B cell (primary cell): ENCODE measurements around the gene CBLB. TPM values are rescaled to one million over a fixed set of nuclear protein-coding genes. Genes with fewer than 3 reads are reported as not detected.

Experiments used
- ATAC-seq: fragments of 200-7000 bp; cut with Tn5 transposase; one replicate; pipeline ENCODE4 v1.10.0; 2021; ENCODE audit warnings: low read depth, mild to moderate bottlenecking, moderate number of reproducible peaks, moderate library complexity
- CTCF ChIA-PET: fragments of 350-600 bp; sonication (Branson Sonifier 250); formaldehyde crosslinking; loops from one replicate; lab custom pipeline; 2021; ENCODE audit warnings: antibody characterized with exemption, inconsistent platforms; lab: Charles Lee
- POLR2A ChIA-PET: fragments of 350-600 bp; sonication (Branson Sonifier 250); formaldehyde crosslinking; loops from one replicate; lab custom pipeline; 2021; ENCODE audit warnings: antibody characterized with exemption; lab: Charles Lee
- DNase-seq: peaks from one replicate; pipeline ENCODE4 v3.0.0; 2013
- H2AFZ ChIP-seq: 2 replicates; pipeline ENCODE4 v1.6.1; 2012; ENCODE audit warnings: mild to moderate bottlenecking, low read depth, low read length; ENCODE audit not compliant: insufficient read depth, poor library complexity, severe bottlenecking
- H3K27ac ChIP-seq, 2 donors: 1 replicate in 1 of 2; 2 replicates in 1 of 2; pipeline ENCODE4 v1.5.1; 2012 to 2013; ENCODE audit warnings: low read length in 2 of 2, mild to moderate bottlenecking in 2 of 2, moderate library complexity in 1 of 2
- H3K27me3 ChIP-seq, 4 experiments: fragments of 200-600 bp in 1 of 4; sonication (generic) in 1 of 4; replicated peaks in 1 of 4; 1 replicate in 2 of 4; 2 replicates in 2 of 4; pipeline versions ENCODE4 v1.6.1 to v1.7.0; 2013 to 2016; ENCODE audit warnings: low read length in 3 of 4, mild to moderate bottlenecking in 2 of 4, mixed read lengths in 1 of 4, moderate library complexity in 1 of 4; ENCODE audit not compliant: insufficient read depth in 4 of 4, control insufficient read depth in 3 of 4; ENCODE audit errors: control extremely low read depth in 1 of 4
- H3K36me3 ChIP-seq, 2 experiments: replicated peaks in 1 of 2; 1 replicate in 1 of 2; 2 replicates in 1 of 2; pipeline versions ENCODE4 v1.6.1 to v1.7.1; 2013; ENCODE audit warnings: low read length in 1 of 2; ENCODE audit not compliant: insufficient read depth in 2 of 2, control insufficient read depth in 1 of 2; ENCODE audit errors: control extremely low read depth in 1 of 2, extremely low read depth in 1 of 2
- H3K4me1 ChIP-seq, 2 donors: fragments of 200-600 bp in 1 of 2; sonication (generic) in 1 of 2; 1 replicate in 1 of 2; 2 replicates in 1 of 2; pipeline versions ENCODE4 v1.5.1 to v1.6.1; 2013 to 2017; ENCODE audit warnings: low read length in 2 of 2; ENCODE audit not compliant: control insufficient read depth in 2 of 2, insufficient read depth in 2 of 2
- H3K4me2 ChIP-seq: replicated peaks from 2 replicates; pipeline ENCODE3; 2012; ENCODE audit warnings: mild to moderate bottlenecking, low read depth, low read length; ENCODE audit not compliant: poor library complexity, severe bottlenecking
- H3K4me3 ChIP-seq, 5 experiments: fragments of 200-600 bp in 1 of 5; sonication (generic) in 1 of 5; 1 replicate in 3 of 5; 2 replicates in 2 of 5; pipeline versions ENCODE4 v1.5.1 to v1.7.0; 2011 to 2016; ENCODE audit warnings: low read length in 4 of 5, mild to moderate bottlenecking in 4 of 5, low read depth in 2 of 5, control low read depth in 1 of 5, moderate library complexity in 1 of 5; ENCODE audit not compliant: insufficient read depth in 1 of 5; ENCODE audit errors: control extremely low read depth in 1 of 5, extremely low read depth in 1 of 5
- H3K79me2 ChIP-seq: fragments of 200-600 bp; sonication (generic); one replicate; pipeline ENCODE4 v1.6.0; 2016; ENCODE audit warnings: low read length; ENCODE audit not compliant: control insufficient read depth, insufficient read depth
- H3K9ac ChIP-seq: fragments of 200-600 bp; sonication (generic); 2 replicates; pipeline ENCODE4 v1.6.1; 2017; ENCODE audit warnings: mild to moderate bottlenecking, low read length, moderate library complexity
- H3K9me3 ChIP-seq, 3 donors: one replicate each; pipeline versions ENCODE4 v1.6.1 to v1.7.1; 2013; ENCODE audit warnings: low read length in 2 of 3; ENCODE audit not compliant: control insufficient read depth in 2 of 3, insufficient read depth in 1 of 3; ENCODE audit errors: control extremely low read depth in 1 of 3
- H4K20me1 ChIP-seq: 2 replicates; pipeline ENCODE4 v1.6.0; 2012; ENCODE audit warnings: mild to moderate bottlenecking, low read length; ENCODE audit not compliant: insufficient read depth, control insufficient read depth, poor library complexity, severe bottlenecking
- H3K27ac Mint-ChIP-seq: one replicate; pipeline ENCODE4 v1.8.0; 2021; ENCODE audit warnings: mixed read lengths
- H3K27me3 Mint-ChIP-seq: one replicate; pipeline ENCODE4 v1.8.0; 2021; ENCODE audit warnings: mixed read lengths
- H3K4me1 Mint-ChIP-seq: one replicate; pipeline ENCODE4 v1.8.0; 2021; ENCODE audit warnings: mixed read lengths
- H3K4me3 Mint-ChIP-seq: one replicate; pipeline ENCODE4 v1.8.0; 2021; ENCODE audit warnings: mixed read lengths
- H3K9me3 Mint-ChIP-seq: one replicate; pipeline ENCODE4 v1.8.0; 2022; ENCODE audit warnings: mixed read lengths; ENCODE audit not compliant: insufficient read depth
- EZH2 ChIP-seq: IDR thresholded peaks from 2 replicates; pipeline ENCODE4 v1.6.1; 2012; ENCODE audit warnings: borderline replicate concordance, low read depth, mild to moderate bottlenecking, moderate library complexity, low read length; ENCODE audit not compliant: insufficient read depth, poor library complexity, severe bottlenecking
- WGBS: methylation state at CpG from one replicate; pipeline ENCODE4 v1.1.5; 2013; ENCODE audit warnings: missing lambda C conversion rate; ENCODE audit not compliant: insufficient coverage; 5-methylcytosine and 5-hydroxymethylcytosine counted together
- intact Hi-C: fragments of 100-400 bp; cut with micrococcal nuclease; formaldehyde crosslinking; loops from one replicate; pipeline ENCODE4 v1.10.0; 2022
- polyA plus RNA-seq: library from polyadenylated mRNA; depleted of rRNA; stranded (reverse); fragments of >200 nt; gene quantifications from 2 replicates; pipeline ENCODE4 v1.2.3, GENCODE V29; 2012
- total RNA-seq, 2 donors: library from RNA; stranded (reverse); fragments of 120-200 nt in 1 of 2; gene quantifications; 1 replicate in 1 of 2; 2 replicates in 1 of 2; pipeline versions ENCODE4 v1.2.3 to v1.2.4, GENCODE V29; 2013 to 2022
- TF ChIP-seq, protein P1 (sequence below): fragments of 200-600 bp; IDR thresholded peaks from one replicate; pipeline ENCODE4 v1.8.0; 2022; ENCODE audit warnings: antibody characterized with exemption, mild to moderate bottlenecking

Gene CBLB
- total and polyA plus RNA-seq, 2 donors (not counting 1 experiment from before 2014, with no cell fraction given), result 19.0 to 135 TPM

GRCh38 chr3:105622169-105622568, 246.6 kb downstream of the CBLB start:
- Histone ChIP-seq H4K20me1 (no peaks in the 10 kb centered on the region), H3K4me1 (no peaks in the 10 kb centered on the region), H3K36me3 (no peaks in the 10 kb centered on the region), H3K27me3 (no peaks in the 10 kb centered on the region), H3K4me3 (no peak overlapping the region), H2AFZ (no peak overlapping the region), H3K27ac (no peak overlapping the region), H3K9ac (no peak overlapping the region), H3K9me3 (no peaks in the 10 kb centered on the region), H3K4me2 (no peak overlapping the region), H3K79me2 (no peaks in the 10 kb centered on the region)
- intact Hi-C loops, result no loop called here
- Mint-ChIP-seq H3K4me3 (no peak overlapping the region), H3K27ac (no peak overlapping the region), H3K27me3 (no peaks in the 10 kb centered on the region), H3K9me3 (no peaks in the 10 kb centered on the region), H3K4me1 (no peaks in the 10 kb centered on the region)
- ATAC-seq (no peak), DNase-seq (no peak)
- no peak for TF ChIP-seq EZH2
- TF ChIP-seq, protein P1, sequence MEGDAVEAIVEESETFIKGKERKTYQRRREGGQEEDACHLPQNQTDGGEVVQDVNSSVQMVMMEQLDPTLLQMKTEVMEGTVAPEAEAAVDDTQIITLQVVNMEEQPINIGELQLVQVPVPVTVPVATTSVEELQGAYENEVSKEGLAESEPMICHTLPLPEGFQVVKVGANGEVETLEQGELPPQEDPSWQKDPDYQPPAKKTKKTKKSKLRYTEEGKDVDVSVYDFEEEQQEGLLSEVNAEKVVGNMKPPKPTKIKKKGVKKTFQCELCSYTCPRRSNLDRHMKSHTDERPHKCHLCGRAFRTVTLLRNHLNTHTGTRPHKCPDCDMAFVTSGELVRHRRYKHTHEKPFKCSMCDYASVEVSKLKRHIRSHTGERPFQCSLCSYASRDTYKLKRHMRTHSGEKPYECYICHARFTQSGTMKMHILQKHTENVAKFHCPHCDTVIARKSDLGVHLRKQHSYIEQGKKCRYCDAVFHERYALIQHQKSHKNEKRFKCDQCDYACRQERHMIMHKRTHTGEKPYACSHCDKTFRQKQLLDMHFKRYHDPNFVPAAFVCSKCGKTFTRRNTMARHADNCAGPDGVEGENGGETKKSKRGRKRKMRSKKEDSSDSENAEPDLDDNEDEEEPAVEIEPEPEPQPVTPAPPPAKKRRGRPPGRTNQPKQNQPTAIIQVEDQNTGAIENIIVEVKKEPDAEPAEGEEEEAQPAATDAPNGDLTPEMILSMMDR, result no peak
- POLR2A ChIA-PET, result no interaction called here
- CTCF ChIA-PET, result no interaction called here

DNA sequence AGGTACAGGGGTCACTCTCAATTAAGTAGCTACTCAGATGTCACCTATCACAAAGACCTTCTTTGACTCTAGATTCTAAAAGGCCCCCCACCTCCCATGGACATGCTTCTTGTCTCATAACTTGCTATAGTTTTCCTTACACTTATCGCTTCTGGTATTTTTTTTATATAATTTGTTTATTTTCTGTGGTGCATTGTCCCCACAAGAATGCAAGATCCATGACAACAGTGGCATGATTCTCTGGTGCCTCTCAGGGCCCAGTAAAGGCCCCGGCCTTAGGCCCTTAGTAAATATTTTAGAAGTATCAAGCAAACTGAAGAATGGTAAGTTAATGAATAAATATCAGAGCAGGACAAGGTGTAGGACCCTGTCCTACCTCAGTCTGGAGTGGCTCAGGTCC, 248.6 kb downstream of the CBLB start:
- H3K9me3 Mint-ChIP-seq, result no peaks in the 10 kb centered on the region
- ChIA-PET CTCF (no interaction called here), POLR2A (no interaction called here)
- no peaks in the 10 kb centered on the region for H3K9me3 ChIP-seq
- H2AFZ ChIP-seq, result no peak overlapping the region
- no peaks in the 10 kb centered on the region for H3K36me3 ChIP-seq
- no peak overlapping the region for H3K4me3 ChIP-seq
- DNase-seq, result no peak
- no peaks in the 10 kb centered on the region for H3K79me2 ChIP-seq
- no peaks in the 10 kb centered on the region for H3K4me1 Mint-ChIP-seq
- intact Hi-C loops, result no loop called here
- H3K4me3 Mint-ChIP-seq, result no peak overlapping the region
- no peak overlapping the region for H3K27ac ChIP-seq
- H4K20me1 ChIP-seq, result no peaks in the 10 kb centered on the region
- H3K4me1 ChIP-seq, result no peaks in the 10 kb centered on the region
- ATAC-seq, result no peak
- H3K27me3 ChIP-seq, result no peaks in the 10 kb centered on the region
- H3K9ac ChIP-seq, result no peak overlapping the region
- WGBS, result 100% methylated on average over 1 of the region's 2 CpGs
- TF ChIP-seq EZH2, result no peak
- TF ChIP-seq, protein P1, result no peak
- H3K27me3 Mint-ChIP-seq, result no peaks in the 10 kb centered on the region
- no peak overlapping the region for H3K27ac Mint-ChIP-seq
- no peak overlapping the region for H3K4me2 ChIP-seq
